NCI-H1694 treated with DMSO at 0.1 percent for 48 hours (cell line): ENCODE measurements around the gene POLD4.

Experiments used
- DNase-seq: peaks from one replicate; lab custom pipeline; 2025; lab: John Stamatoyannopoulos, UW

POLD4 gene

GRCh38 chr11:67316882-67317204 lies 36.5 kb downstream of the POLD4 start:
- DNase-seq: no peak

DNA sequence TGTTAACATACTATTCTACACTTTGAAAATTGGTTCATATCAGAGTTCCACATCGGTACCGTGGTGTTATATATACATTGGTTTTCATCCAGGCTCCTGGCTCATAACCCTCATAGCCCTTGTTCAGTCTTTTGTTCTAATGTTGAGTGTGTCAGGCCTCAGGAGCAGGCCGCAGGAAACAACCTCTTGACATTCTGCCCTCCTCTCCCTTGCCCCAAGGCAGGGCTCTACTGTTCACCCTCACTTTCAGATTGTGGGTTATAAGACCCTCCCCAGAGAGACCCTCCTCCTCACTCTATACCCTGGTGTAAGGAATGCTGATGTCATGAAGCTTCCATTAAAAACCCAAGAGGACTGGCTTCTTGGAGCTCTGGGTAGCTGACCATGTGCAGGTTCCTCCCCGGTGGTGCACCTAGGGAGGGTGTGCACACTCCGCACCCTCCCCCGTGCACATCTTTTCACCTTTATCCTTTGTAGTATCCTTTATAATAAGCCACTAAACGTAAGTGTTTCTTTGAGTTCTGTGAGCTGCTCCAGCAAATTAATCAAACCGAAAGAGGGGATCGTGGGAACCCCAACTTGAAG lies 37.9 kb downstream of the POLD4 start:
- no peak for DNase-seq

- DNase-seq: no peak
Observed at GRCh38 chr11:67314218-67314617, 39.1 kb downstream of the POLD4 start.

GRCh38 chr11:67313125-67313890 lies 40.0 kb downstream of the POLD4 start:
- DNase-seq: no peak

GRCh38 chr11:67312187-67313021 lies 40.9 kb downstream of the POLD4 start:
- no peak for DNase-seq

- DNase-seq: no peak
Observed at GRCh38 chr11:67311556-67312082, 41.7 kb downstream of the POLD4 start.

DNA sequence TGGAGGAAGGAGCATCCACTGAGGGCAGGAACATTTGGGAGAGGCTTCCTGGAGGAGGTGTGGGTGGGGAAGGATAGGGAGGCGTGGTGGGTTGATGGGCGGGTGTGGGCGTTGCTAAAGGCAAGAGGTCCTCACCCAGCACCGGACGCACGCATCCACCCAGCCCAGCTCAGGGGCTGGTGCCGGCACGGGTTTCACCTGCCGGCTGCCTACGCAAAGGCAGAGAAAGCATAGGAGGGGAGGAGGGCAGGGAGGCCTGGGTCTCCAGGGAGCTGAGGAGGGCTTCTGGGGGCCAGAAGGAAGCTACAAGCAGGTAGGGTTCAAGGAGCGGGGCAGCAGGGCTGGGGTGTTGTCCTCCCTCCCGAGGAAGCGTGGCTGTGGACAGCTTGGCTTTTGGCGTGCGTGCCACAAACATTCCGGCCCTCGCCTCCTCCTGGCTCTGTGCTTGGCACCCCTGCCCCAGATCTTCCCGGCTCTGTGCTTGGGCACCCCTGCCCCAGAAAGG lies 42.2 kb downstream of the POLD4 start:
- DNase-seq: no peak

- DNase-seq: no peak
Observed at GRCh38 chr11:67310246-67311050, 42.9 kb downstream of the POLD4 start.

DNA sequence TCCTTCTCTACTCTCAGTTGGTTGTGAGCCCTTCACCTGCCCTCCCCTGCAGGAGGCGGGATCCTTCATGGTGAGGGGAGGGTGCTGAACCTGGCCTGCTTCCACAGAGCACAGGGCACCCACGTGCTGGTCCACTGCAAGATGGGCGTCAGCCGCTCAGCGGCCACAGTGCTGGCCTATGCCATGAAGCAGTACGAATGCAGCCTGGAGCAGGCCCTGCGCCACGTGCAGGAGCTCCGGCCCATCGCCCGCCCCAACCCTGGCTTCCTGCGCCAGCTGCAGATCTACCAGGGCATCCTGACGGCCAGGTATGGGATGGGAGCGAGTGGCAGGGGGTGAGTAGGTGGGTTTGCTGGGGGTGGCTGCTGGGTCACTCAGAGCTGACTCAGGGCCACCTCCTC lies 43.7 kb downstream of the POLD4 start:
- DNase-seq: no peak

DNA sequence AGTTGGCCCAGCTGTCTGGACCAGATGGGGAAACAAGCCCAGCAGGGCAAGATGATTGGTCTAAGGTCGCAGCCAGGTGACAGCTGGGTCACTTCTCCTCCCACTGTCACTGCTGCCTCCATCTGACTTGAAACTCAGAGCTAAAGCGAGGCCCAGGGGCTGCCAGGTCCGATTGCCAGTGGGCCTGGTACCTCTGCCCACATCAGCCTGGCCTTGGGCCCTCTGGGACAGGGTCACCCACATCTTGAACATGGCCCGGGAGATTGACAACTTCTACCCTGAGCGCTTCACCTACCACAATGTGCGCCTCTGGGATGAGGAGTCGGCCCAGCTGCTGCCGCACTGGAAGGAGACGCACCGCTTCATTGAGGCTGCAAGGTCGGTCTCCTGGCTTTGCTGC lies 44.2 kb downstream of the POLD4 start:
- DNase-seq: no peak

DNA sequence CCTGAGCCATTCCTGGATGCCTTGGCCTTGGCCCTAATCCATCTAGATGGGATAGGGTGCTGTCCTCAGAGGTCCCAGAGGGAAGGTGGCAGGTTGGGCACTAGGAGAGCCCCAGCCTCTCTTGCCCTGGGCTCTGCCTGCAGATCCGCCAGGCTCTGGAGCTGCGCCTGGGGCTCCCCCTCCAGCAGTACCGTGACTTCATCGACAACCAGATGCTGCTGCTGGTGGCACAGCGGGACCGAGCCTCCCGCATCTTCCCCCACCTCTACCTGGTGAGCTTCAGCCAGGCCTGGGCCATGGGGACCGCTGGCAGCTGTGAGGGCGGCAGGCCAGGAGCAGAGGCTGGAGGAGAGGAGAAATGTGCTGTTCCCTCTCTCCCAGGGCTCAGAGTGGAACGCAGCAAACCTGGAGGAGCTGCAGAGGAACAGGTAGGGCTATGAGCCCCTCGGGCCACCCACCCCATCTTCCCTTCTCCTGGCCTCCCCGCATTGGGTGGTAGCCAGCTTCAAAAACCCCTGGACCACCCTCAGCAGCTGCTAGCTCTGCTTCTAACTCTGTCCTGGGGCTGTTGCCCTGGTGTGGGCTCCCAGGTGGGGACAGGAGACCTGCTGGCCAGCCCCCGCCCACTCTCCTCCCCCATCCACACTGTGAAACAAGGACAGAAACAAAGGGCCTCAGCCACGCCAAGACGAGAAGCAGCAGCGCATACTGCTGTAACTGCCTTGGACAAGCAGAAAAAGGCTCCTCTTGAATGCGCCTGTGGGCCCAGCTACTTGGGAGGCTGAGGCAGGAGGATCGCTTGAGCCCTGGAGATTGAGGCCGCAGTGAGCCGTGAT lies 45.1 kb downstream of the POLD4 start:
- DNase-seq: no peak

- no peak for DNase-seq
Observed at GRCh38 chr11:67307545-67308001, 45.8 kb downstream of the POLD4 start.

DNA sequence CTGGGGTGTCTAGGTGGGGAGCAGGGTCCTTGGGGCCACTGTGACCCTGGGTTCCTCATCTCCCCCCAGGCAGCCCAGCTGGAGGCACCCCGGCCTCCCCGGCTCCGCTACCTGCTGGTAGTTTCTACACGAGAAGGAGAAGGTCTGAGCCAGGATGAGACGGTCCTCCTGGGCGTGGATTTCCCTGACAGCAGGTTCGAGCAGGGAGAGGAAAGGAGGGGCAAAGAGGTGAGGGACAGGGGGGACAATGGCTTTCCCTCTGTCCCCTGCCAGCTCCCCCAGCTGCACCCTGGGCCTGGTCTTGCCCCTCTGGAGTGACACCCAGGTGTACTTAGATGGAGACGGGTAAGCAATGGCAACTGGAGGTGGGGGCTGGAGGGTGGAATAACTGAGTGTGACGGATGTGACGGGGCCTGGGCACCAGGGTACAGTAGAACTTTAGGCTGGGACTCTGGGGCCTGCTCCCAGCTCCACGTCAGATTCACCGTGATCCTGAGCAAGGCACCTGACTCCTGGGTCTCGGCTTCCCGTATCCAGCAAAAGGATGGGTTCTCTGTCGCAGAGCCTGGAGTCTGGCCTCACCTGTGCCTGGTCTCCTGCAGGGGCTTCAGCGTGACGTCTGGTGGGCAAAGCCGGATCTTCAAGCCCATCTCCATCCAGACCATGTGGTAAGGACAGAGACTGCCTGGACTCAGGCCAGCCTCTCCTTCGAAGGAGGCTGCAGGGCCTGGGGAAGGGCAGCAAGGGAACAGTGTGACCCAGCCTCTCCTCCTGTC lies 46.4 kb downstream of the POLD4 start:
- DNase-seq: no peak

DNA sequence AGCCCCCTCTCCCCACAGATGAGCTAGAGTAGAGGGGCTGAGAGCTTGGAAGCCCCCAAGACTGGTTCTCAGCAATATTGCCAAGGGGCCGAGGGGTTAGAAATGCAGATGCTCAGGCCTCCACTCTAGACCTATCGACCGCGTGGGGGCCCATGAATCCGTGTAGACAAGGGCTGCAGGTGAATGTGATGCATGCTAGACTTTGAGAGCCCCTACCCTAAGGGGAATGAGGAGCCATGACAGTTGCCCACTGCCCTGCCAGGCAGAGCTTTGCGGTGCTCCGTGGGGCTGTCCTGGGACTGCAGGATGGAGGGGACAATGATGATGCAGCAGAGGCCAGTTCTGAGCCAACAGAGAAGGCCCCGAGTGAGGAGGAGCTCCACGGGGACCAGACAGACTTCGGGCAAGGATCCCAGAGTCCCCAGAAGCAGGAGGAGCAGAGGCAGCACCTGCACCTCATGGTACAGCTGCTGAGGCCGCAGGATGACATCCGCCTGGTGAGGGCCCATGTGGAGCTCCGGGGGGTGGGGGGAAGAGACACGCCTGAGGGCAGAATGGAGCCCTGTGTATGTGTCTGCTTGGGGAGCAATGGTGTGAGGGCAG lies 48.7 kb downstream of the POLD4 start:
- no peak for DNase-seq

GRCh38 chr11:67303835-67304411 lies 49.4 kb downstream of the POLD4 start:
- no peak for DNase-seq

DNA sequence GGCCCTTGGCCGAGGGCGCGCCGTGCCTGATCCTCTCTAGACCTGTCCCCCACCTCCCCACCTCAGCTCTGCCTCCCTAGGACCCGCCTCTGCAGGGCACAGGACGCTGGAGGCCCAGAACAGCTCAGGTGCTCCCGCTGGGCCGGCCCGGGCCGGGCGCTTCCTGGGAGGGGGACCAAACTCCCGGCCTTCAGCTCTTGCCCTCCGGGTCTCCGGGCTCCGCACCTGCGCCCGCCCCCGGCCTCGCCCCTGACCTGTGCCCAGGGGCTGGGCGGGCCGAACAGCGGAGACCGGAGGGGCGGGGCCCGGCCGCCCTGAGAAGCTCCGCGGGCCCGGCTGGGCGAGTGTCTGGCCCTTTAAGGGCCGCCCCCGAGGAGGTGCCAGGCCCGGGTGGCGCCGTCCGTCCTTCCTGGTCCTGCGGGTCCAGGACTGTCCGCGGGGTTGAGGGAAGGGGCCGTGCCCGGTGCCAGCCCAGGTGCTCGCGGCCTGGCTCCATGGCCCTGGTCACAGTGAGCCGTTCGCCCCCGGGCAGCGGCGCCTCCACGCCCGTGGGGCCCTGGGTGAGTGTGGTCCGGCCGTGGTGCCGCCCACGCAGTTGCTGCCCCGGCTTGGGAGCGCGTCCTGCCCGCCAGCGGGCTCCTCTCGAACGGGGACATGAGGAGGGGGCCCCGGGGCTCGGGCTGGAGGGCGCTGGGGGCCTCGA lies 50.1 kb downstream of the POLD4 start, which contains the start of gene SSH3:
SSH3 (plus strand) TSS at position 399 of the 703 bp plus-strand sequence; CDS start at position 495, 96 bp downstream.
- DNase-seq: no peak

DNA sequence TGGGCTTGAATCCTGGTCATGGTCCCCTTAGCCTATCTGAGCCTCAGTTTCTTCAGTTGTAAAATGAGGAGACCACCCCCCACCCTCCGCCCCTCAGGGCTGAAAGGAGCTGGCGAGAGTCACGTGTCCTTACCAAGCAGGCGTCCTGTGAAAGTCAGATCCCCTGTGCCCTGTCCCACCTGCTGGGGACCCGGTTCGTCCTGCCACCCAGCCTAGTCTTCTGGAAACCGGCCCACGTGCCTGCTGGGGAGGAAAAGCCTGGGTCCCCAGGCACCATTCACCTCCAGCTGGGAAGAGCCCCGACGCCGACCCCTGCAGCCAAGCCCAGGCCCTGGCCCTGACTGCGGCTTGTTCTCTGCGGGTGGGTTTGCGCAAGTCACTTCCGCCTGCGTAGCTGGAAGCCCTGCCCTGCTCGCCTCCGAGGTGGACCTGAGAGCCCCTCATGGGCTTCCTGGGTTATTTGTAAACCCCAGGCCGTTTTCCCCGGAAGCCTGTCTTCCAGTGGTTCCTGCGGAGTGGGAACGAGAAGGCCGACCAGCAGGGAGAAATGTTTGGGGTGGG lies 50.7 kb downstream of the POLD4 start:
- DNase-seq: no peak

DNA sequence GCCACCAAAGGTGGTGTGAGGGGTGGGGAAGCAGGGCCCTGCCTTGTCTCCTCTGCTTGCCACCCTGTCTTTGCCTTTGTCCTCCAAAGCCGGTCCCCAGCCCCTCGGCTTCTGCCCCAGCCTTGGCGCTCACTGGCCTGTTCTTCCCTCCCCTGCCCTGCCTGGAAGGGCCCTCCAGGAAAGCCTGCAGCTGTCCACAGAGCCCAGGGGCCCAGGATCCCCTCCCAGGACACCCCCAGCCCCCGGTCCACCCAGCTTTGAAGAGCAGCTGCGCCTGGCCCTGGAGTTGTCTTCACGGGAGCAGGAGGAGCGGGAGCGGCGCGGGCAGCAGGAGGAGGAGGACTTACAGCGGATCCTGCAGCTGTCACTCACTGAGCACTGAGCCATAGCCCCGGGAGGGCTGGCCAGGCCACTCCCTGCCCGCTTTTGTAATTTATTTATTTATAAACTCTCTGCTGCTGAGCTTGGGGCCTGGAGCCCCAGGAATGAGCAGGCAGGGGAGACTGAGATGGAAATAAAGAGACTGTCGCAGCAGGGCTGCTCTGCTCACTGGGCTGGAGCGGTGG lies 51.3 kb downstream of the POLD4 start:
- no peak for DNase-seq
